ENCODE data around the gene NPY5R.

Gene NPY5R

GRCh38 chr4:163372029-163372428 is 28.3 kb downstream of the NPY5R start:
- Histone ChIP-seq H4K20me1 (ENCODE audit: insufficient read depth, low read length, poor library complexity, severe bottlenecking) (no peaks in the 10 kb centered on the region), H3K79me2 (ENCODE audit: insufficient read depth, low read length) (no peaks in the 10 kb centered on the region), H3K4me2 (ENCODE audit: low read depth, low read length, poor library complexity, severe bottlenecking) (no peak overlapping the region), H3K4me1 (ENCODE audit: insufficient read depth, low read length, poor library complexity, severe bottlenecking) (no peaks in the 10 kb centered on the region), H3F3A (ENCODE audit: low read depth) (no peaks in the 10 kb centered on the region), H3K27me3 (ENCODE audit: insufficient read depth, low read length, poor library complexity, severe bottlenecking) (no peaks in the 10 kb centered on the region), H3K4me3 (ENCODE audit: low read length, poor library complexity, severe bottlenecking) (no peak overlapping the region), H2AFZ (ENCODE audit: low read length) (no peak overlapping the region), H3K9me3 (ENCODE audit: insufficient read depth, low read depth, low read length) (no peaks in the 10 kb centered on the region), H3K9me2 (replicated peaks; ENCODE audit: low read depth, low read length) (no peaks in the 10 kb centered on the region), H3K36me3 (ENCODE audit: insufficient read depth, low read length) (no peaks in the 10 kb centered on the region), H3K9ac (ENCODE audit: low read depth, low read length, poor library complexity, severe bottlenecking) (no peak overlapping the region)
- TF ChIP-seq EZH2phosphoT487 (IDR thresholded peaks at IDR 0.05; ENCODE audit: borderline replicate concordance) = no peak
- TF ChIP-seq, protein P1, sequence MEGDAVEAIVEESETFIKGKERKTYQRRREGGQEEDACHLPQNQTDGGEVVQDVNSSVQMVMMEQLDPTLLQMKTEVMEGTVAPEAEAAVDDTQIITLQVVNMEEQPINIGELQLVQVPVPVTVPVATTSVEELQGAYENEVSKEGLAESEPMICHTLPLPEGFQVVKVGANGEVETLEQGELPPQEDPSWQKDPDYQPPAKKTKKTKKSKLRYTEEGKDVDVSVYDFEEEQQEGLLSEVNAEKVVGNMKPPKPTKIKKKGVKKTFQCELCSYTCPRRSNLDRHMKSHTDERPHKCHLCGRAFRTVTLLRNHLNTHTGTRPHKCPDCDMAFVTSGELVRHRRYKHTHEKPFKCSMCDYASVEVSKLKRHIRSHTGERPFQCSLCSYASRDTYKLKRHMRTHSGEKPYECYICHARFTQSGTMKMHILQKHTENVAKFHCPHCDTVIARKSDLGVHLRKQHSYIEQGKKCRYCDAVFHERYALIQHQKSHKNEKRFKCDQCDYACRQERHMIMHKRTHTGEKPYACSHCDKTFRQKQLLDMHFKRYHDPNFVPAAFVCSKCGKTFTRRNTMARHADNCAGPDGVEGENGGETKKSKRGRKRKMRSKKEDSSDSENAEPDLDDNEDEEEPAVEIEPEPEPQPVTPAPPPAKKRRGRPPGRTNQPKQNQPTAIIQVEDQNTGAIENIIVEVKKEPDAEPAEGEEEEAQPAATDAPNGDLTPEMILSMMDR (conservative IDR thresholded peaks at IDR 0.05; ENCODE audit: low read length) = no peak

GRCh38 chr4:163378661-163379060 is 35.0 kb downstream of the NPY5R start:
- Histone ChIP-seq H3K9me3 (ENCODE audit: insufficient read depth, low read depth, low read length) (no peaks in the 10 kb centered on the region), H3K27me3 (ENCODE audit: insufficient read depth, low read length, poor library complexity, severe bottlenecking) (no peaks in the 10 kb centered on the region), H3K4me1 (ENCODE audit: insufficient read depth, low read length, poor library complexity, severe bottlenecking) (no peaks in the 10 kb centered on the region), H3K9ac (ENCODE audit: low read depth, low read length, poor library complexity, severe bottlenecking) (no peak overlapping the region), H4K20me1 (ENCODE audit: insufficient read depth, low read length, poor library complexity, severe bottlenecking) (no peaks in the 10 kb centered on the region), H3K79me2 (ENCODE audit: insufficient read depth, low read length) (no peaks in the 10 kb centered on the region), H2AFZ (ENCODE audit: low read length) (no peak overlapping the region), H3K9me2 (replicated peaks; ENCODE audit: low read depth, low read length) (no peaks in the 10 kb centered on the region), H3K4me2 (ENCODE audit: low read depth, low read length, poor library complexity, severe bottlenecking) (no peak overlapping the region), H3F3A (ENCODE audit: low read depth) (no peaks in the 10 kb centered on the region), H3K4me3 (ENCODE audit: low read length, poor library complexity, severe bottlenecking) (no peak overlapping the region), H3K36me3 (ENCODE audit: insufficient read depth, low read length) (no peaks in the 10 kb centered on the region)
- no peak for TF ChIP-seq EZH2phosphoT487 (IDR thresholded peaks at IDR 0.05; ENCODE audit: borderline replicate concordance)
- TF ChIP-seq, protein P1 (conservative IDR thresholded peaks at IDR 0.05; ENCODE audit: low read length) = no peak

- no peak overlapping the region for H3K9ac ChIP-seq (ENCODE audit: low read depth, low read length, poor library complexity, severe bottlenecking)
- no peak for TF ChIP-seq EZH2phosphoT487 (IDR thresholded peaks at IDR 0.05; ENCODE audit: borderline replicate concordance)
- TF ChIP-seq, protein P1 (conservative IDR thresholded peaks at IDR 0.05; ENCODE audit: low read length) = no peak
Measured at GRCh38 chr4:163380703-163381102, 37.0 kb downstream of the NPY5R start.

More at GRCh38 chr4:163380703-163381102, 37.0 kb downstream of the NPY5R start:
- no peak overlapping the region for H3K4me2 ChIP-seq (ENCODE audit: low read depth, low read length, poor library complexity, severe bottlenecking)
- H3K36me3 ChIP-seq (ENCODE audit: insufficient read depth, low read length) = no peaks in the 10 kb centered on the region
- H3K9me2 ChIP-seq (replicated peaks; ENCODE audit: low read depth, low read length) = no peaks in the 10 kb centered on the region
- H3K4me1 ChIP-seq (ENCODE audit: insufficient read depth, low read length, poor library complexity, severe bottlenecking) = no peaks in the 10 kb centered on the region
- no peak overlapping the region for H3K4me3 ChIP-seq (ENCODE audit: low read length, poor library complexity, severe bottlenecking)
- no peaks in the 10 kb centered on the region for H3K27me3 ChIP-seq (ENCODE audit: insufficient read depth, low read length, poor library complexity, severe bottlenecking)
- H3K9me3 ChIP-seq (ENCODE audit: insufficient read depth, low read depth, low read length) = no peaks in the 10 kb centered on the region
- H4K20me1 ChIP-seq (ENCODE audit: insufficient read depth, low read length, poor library complexity, severe bottlenecking) = no peaks in the 10 kb centered on the region
- H3K79me2 ChIP-seq (ENCODE audit: insufficient read depth, low read length) = no peaks in the 10 kb centered on the region
- H2AFZ ChIP-seq (ENCODE audit: low read length) = no peak overlapping the region
- H3F3A ChIP-seq (ENCODE audit: low read depth) = no peaks in the 10 kb centered on the region
